ENCODE data around the gene POFUT2. TPM values are rescaled to one million over a fixed set of nuclear protein-coding genes. Genes with fewer than 3 reads are reported as not detected.
"Not testable (repeated sequence)": the region's sequence is repeated elsewhere in the genome, so short reads cannot be mapped to it uniquely, and the experiment has no call there.

POFUT2 gene
- total RNA-seq, 1 experiment from 2014 or later = 31.4 TPM

- Mint-ChIP-seq H3K27ac (ENCODE audit: unreplicated experiment) (no peak overlapping the region), H3K36me3 (ENCODE audit: insufficient read depth, unreplicated experiment) (peaks cover 12% of the 10 kb centered on the region), H3K4me1 (ENCODE audit: low read depth, unreplicated experiment) (peaks cover 10% of the 10 kb centered on the region), H3K9me3 (ENCODE audit: low read depth, unreplicated experiment) (no peaks in the 10 kb centered on the region), H3K27me3 (ENCODE audit: unreplicated experiment) (no peaks in the 10 kb centered on the region), H3K4me3 (ENCODE audit: low read depth, unreplicated experiment) (no peak overlapping the region)
- no TSS peak for BruUV-seq (replicated peaks)
- intact Hi-C loops (cut with micrococcal nuclease; ENCODE audit: unreplicated experiment) = no loop called here
- CTCF ChIA-PET = no interaction called here
- no peak for DNase-seq
- no peak for TF ChIP-seq CTCF (IDR thresholded peaks at IDR 0.05; ENCODE audit: unreplicated experiment)
These were observed 29.9 kb upstream of the POFUT2 start for GRCh38 chr21:45317398-45318145.

DNA sequence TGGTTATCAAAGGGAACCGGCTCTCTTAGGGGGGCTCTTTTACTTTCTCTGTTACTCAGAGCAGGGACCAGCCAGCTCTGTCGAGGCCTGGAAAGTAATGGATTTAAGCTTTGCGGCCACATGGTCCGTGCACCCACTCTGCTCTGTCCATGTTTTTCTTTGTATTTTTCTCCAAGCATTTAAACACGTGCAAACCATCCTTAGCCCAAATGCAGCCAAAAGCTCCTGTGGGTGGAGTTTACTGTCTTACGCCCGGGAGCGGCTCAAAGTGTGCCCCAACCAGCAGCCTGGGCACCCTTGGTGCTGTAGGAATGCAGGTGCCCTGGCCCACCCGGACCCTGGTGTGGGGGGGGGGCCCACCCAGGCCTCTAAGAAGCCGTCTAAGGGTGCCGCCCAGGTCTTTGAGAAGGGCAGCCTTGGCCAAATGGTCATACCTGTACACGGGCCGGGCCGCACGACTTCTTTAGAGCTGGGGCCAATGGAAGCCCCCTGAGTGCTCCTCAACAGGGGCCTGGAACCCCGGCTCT lies 29.2 kb upstream of the POFUT2 start:
- intact Hi-C loops (cut with micrococcal nuclease; ENCODE audit: unreplicated experiment) = no loop called here
- CTCF ChIA-PET = interaction anchor here (0.5 kb wide), 1 partner anchor 281 kb away, joined by 3 read pairs; no protein-coding TSS in a partner anchor
- Mint-ChIP-seq H3K27me3 (ENCODE audit: unreplicated experiment) (no peaks in the 10 kb centered on the region), H3K9me3 (ENCODE audit: low read depth, unreplicated experiment) (no peaks in the 10 kb centered on the region), H3K4me3 (ENCODE audit: low read depth, unreplicated experiment) (no peak overlapping the region), H3K36me3 (ENCODE audit: insufficient read depth, unreplicated experiment) (peaks cover 8% of the 10 kb centered on the region), H3K4me1 (ENCODE audit: low read depth, unreplicated experiment) (peaks cover 10% of the 10 kb centered on the region), H3K27ac (ENCODE audit: unreplicated experiment) (no peak overlapping the region)
- no TSS peak for BruUV-seq (replicated peaks)
- DNase-seq = no peak
- no peak for TF ChIP-seq CTCF (IDR thresholded peaks at IDR 0.05; ENCODE audit: unreplicated experiment)

DNA sequence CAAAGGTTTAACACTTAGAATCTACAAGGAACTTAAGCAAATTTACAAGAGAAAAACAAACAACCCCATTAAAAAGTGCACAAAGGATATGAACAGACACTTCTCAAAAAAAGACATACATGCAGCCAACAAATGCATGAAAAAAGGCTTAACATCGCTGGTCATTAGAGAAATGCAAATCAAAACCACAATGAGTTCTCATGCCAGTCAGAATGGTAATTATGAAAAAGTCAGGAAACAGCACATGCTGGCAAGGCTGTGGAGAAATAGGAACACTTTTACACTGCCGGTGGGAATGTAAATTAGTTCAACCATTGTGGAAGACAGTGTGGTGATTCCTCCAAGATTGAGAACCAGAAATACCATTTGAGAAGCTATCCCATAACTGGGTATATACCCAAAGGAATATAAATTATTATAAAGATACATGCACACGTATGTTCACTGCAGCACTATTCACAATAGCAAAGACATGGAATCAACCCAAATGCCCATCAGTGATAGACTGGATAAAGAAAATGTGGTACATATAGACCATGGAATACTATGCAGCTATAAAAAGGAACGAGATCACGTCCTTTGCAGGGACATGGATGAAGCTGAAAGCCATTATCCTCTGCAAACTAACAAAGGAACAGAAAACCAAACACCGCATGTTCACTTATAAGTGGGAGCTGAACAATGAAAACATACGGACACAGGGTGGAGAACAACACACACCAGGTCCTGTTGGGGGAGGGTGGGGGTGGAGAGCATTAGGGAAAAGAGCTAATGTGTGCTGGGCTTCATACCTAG lies 28.2 kb upstream of the POFUT2 start:
- BruUV-seq (replicated peaks); H3K4me1 Mint-ChIP-seq (ENCODE audit: low read depth, unreplicated experiment); intact Hi-C loops (cut with micrococcal nuclease; ENCODE audit: unreplicated experiment); H3K27me3 Mint-ChIP-seq (ENCODE audit: unreplicated experiment); DNase-seq; H3K4me3 Mint-ChIP-seq (ENCODE audit: low read depth, unreplicated experiment); H3K36me3 Mint-ChIP-seq (ENCODE audit: insufficient read depth, unreplicated experiment); H3K27ac Mint-ChIP-seq (ENCODE audit: unreplicated experiment); H3K9me3 Mint-ChIP-seq (ENCODE audit: low read depth, unreplicated experiment): not testable (repeated sequence)
- CTCF ChIA-PET = interaction anchor here (0.5 kb wide), 1 partner anchor 282 kb away, joined by 3 read pairs; no protein-coding TSS in a partner anchor

- no peak overlapping the region for H3K4me3 Mint-ChIP-seq (ENCODE audit: low read depth, unreplicated experiment)
- H3K36me3 Mint-ChIP-seq (ENCODE audit: insufficient read depth, unreplicated experiment) = peaks cover 1% of the 10 kb centered on the region
- intact Hi-C loops (cut with micrococcal nuclease; ENCODE audit: unreplicated experiment) = no loop called here
- no peaks in the 10 kb centered on the region for H3K9me3 Mint-ChIP-seq (ENCODE audit: low read depth, unreplicated experiment)
- no TSS peak for BruUV-seq (replicated peaks)
- peaks cover 3% of the 10 kb centered on the region for H3K4me1 Mint-ChIP-seq (ENCODE audit: low read depth, unreplicated experiment)
- DNase-seq = no peak
- CTCF ChIA-PET = no interaction called here
- no peaks in the 10 kb centered on the region for H3K27me3 Mint-ChIP-seq (ENCODE audit: unreplicated experiment)
- H3K27ac Mint-ChIP-seq (ENCODE audit: unreplicated experiment) = no peak overlapping the region
- no peak for TF ChIP-seq CTCF (IDR thresholded peaks at IDR 0.05; ENCODE audit: unreplicated experiment)
These were observed 26.0 kb upstream of the POFUT2 start for GRCh38 chr21:45313682-45314081.
